Cortex of kidney (tissue), 1 donor: ENCODE results near the gene MS4A3.
"Not testable (repeated sequence)": the region's sequence is repeated elsewhere in the genome, so short reads cannot be mapped to it uniquely, and the experiment has no call there.

Source experiments
- DNase-seq: peaks from one replicate; lab custom pipeline; 2025; lab: John Stamatoyannopoulos, UW

The MS4A3 gene, protein sequence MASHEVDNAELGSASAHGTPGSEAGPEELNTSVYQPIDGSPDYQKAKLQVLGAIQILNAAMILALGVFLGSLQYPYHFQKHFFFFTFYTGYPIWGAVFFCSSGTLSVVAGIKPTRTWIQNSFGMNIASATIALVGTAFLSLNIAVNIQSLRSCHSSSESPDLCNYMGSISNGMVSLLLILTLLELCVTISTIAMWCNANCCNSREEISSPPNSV

DNA sequence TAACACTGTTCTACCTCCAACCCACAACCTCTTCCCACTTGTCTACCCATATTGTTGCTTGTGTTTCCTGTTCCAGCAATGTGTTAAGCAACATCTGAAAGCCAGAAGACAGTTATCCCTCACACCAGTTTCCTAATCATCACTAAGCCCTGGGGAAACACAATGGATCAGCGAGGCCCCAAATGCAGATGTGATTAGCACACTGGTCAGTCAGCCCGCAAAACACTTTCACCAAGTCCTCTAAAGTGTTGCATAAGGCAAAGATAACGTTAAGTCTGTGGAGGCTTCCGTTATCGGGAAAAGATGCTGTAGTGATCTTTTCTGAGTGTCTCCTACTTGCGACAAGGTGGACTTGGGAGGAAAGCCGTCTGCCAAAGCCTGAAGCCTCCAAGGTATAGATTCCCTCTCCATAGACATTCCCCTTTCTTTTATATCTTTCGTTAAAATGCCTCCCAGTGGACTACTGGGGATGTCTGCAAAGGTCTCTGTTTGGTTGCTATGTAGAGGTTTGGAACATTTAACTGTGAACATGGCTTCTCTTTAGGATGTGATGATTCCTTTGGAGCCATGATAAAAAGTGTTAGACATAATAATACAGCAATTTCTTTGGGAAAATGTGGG lies at the start of gene MS4A3:
Gene MS4A3 (plus strand): TSS at position 317 of the 621 bp plus-strand sequence. CDS start 4,496 bp downstream, outside the sequence.
- DNase-seq = no peak

DNA sequence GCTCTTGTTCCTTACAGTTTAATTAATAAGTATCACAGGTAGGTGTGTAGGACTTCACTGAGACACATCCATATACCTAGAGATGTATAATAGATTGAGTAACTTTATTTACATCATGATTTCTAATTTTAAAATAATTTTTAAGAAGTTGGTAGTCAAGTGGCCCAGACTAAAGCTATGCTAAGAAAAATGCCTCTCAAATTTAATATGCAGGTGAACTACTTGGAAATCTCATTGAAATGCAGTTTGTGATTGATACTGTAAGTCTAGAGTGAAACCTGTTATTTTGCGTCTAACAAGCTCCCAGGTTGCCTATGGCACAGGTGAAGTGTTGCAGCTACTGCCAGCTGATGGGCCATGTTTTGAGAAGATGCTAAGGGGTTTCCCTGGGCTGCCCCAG lies 39.6 kb upstream of the MS4A3 start, which contains the start of gene OOSP4B:
Gene OOSP4B (plus strand): TSS at position 301 of the 400 bp plus-strand sequence.
- no peak for DNase-seq

DNA sequence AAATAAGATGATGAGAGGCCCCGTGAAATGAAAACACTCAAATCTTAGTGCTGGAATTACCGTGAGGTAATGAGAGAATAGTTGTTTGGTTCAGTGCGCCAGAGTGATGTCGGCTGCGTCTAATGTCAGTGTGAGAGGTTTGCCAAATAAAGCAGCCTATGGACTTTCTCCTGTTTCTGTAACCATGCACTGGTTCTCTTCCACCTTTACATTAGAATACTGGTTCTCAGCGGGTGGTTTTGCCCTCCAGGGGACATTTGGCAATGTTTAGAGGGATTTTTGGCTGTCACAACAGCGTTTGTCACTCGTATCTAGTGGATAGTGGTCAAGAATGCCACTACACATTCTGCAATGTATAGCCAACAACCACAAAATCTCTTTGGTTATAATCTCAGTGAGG lies 38.4 kb upstream of the MS4A3 start:
- no peak for DNase-seq

DNA sequence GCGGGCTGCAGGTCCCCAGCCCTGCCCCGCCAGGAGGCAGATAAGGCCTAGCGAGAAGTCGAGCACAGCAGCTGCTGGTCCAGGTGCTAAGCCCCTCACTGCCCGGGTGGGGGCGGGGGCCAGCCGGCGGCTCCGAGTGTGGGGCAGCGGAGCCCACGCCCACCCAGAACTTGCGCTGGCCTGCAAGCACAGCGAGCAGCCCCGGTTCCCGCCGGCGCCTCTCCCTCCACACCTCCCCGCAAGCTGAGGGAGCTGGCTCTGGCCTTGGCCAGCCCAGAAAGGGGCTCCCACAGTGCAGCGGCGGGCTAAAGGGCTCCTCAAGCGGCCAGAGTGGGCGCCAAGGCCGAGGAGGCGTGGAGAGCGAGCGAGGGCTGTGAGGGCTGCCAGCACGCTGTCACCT lies 36.1 kb upstream of the MS4A3 start:
- DNase-seq = not testable (repeated sequence)

- no peak for DNase-seq
Measured at GRCh38 chr11:60029015-60029632, 27.3 kb upstream of the MS4A3 start.

DNA sequence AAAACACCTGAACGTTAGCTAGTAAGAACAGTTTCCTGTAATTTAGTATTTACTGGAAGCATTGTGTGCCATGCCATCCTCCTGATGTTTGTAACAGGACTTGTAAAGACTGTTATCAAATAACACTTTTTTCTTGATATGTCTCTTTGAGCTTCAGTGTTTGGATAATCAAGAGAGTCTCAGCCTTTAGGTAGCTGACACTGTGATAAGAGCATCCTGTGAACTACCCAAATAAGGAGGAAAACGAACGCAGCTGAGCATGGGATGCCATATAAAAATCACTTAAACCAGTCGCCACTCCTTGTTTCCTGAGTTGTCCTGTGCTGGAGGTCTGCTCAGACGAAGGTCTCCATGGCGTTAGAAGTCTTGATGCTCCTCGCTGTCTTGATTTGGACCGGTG lies 16.4 kb upstream of the MS4A3 start, which contains the start of gene OOSP2:
Gene OOSP2 (plus strand): TSS at position 301 of the 400 bp plus-strand sequence. CDS start 51 bp downstream, at position 352.
- no peak for DNase-seq

- DNase-seq = not testable (repeated sequence)
Measured at GRCh38 chr11:60050422-60050821, 6.0 kb upstream of the MS4A3 start.

- DNase-seq = not testable (repeated sequence)
Measured at GRCh38 chr11:60050839-60051238, 5.6 kb upstream of the MS4A3 start.

DNA sequence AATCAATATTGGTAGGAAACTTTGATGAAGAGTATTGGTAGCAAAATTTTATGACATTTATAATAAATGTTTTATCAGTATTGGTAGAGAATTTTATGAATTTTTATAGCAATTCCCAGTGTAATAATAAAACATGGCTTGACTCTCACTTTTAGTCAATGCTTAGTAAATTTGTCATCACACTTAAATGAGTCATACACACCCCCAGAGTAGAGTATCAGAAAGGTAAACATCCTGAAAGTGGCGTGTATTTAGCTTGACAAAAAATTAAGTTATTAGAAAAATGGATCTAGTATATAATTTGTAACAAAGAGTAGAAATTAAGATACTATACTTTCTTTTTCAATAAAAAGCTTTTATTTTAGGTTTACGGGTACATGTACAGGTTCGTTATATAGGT lies 2.6 kb downstream of the MS4A3 start:
- no peak for DNase-seq

DNA sequence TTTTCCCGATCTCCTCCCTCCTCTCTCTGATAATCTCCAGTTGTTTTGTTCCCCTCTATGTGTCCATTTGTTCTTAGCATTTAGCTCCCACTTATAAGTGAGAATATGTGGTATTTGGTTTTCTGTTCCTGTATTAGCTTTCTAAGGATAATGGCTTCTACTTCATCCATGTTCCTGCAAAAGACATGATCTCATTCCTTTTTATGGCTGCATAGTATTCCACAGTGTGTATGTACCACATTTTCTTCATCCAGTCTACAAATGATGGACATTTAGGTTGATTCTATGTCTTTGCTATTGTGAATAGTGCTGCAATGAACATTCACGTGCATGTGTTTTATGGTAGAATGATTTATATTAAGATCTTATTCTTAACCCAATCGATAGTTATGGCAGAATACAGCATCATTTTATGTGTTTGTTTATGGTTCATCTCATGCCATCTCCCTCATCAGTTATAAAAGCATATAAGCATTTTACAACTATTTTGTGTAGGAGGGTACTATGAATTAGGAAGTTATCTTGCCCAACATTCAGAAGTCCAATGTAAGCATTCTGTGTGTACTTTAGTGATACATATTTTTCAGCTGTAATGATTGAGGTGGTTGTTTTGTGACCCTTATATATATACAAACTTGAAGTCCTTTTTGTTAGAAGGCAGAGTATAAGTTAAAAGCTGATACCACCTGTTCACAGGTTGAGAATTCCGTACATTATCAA lies 3.2 kb downstream of the MS4A3 start:
- no peak for DNase-seq

GRCh38 chr11:60064111-60064510 lies 7.6 kb downstream of the MS4A3 start:
- no peak for DNase-seq

DNA sequence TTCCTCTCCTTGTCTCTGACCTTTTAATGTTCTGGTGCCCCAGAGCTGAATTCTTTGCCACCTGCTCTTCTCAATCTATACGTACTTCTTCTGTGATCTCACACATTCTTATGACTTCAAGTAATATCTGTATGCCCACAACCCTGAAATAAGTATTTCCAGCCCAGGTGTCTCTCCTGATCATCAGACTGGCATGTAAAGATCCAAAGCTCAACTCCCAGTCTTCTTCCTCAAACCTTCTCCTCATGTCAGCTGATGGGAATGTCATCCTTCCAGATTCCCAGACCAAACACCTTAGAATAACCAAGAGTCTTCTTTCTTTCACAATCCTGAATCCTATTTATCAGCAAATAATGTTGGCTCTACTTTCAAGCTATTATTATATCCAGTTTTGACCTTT lies 9.3 kb downstream of the MS4A3 start:
- no peak for DNase-seq

- DNase-seq = no peak
Measured at GRCh38 chr11:60069450-60069849, 13.0 kb downstream of the MS4A3 start.

DNA sequence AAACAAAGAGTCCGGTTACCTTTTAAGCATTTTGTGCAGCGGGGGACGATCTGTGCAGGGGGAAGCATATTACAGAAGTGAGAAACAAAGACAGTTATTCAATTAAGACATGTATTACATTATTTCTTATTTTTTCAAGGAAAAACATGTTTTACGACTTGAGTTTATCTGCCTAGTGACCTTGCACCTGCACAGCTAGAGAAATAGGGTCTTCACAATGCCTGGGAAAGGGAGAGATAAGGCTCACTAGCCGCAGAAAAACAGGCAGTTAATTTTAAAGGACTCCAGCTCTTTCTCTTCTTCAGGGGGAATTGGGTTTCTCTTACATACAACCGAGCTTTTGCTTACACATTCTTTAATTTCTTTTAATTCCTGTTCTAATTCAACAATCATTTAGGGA lies 15.2 kb downstream of the MS4A3 start:
- DNase-seq = not testable (repeated sequence)

DNA sequence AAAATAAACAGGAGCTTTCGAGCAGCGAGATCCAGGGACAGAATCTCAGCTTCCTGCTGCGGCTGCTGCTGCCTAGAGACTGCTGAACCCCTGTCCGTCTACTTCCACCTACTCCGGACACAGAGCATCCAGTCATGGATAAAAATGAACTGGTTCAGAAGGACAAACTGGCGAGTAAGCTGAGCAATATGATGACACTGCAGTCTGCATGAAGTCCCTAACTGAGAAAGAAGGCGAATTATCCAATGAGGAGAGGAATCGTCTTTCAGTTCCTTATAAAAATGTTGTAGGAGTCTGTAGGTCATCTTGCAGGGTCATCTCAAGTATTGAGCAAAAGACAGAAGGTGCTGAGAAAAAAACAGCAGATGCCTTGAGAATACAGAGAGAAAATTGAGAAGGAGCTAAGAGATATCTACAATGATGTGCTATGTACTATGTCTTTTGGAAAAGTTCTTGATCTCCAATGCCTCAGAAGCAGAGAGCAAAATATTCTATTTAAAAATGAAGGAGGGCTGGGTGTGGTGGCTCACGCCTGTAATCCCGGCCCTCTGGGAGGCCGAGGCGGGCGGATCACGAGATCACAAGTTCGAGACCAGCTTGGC lies 20.9 kb downstream of the MS4A3 start:
- no peak for DNase-seq

- DNase-seq = no peak
Measured at GRCh38 chr11:60077981-60078380, 21.5 kb downstream of the MS4A3 start.

GRCh38 chr11:60078745-60079144 lies 22.3 kb downstream of the MS4A3 start:
- no peak for DNase-seq

GRCh38 chr11:60080535-60080934 lies 24.1 kb downstream of the MS4A3 start:
- no peak for DNase-seq

GRCh38 chr11:60084631-60085273 lies 28.3 kb downstream of the MS4A3 start:
- no peak for DNase-seq

GRCh38 chr11:60085909-60086308 lies 29.4 kb downstream of the MS4A3 start:
- DNase-seq = no peak

DNA sequence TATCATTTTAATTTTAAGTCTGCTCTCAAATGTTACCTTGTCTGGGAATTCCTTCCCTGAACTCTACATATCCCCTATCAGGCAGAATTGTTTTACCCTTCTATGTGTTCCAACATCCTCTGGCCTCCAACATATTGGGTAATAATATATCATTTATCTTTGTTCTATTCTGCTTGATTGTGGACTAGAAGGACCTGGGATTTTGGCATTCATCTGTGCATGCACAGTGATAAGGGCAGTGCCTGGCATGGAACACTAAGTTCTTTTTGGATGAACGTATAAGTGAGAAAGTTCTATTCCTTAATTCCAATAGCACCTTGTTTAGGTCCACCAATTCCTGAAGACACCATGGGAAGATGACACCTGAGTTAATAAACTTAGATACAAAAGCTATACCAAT lies 30.8 kb downstream of the MS4A3 start:
- DNase-seq = no peak

DNA sequence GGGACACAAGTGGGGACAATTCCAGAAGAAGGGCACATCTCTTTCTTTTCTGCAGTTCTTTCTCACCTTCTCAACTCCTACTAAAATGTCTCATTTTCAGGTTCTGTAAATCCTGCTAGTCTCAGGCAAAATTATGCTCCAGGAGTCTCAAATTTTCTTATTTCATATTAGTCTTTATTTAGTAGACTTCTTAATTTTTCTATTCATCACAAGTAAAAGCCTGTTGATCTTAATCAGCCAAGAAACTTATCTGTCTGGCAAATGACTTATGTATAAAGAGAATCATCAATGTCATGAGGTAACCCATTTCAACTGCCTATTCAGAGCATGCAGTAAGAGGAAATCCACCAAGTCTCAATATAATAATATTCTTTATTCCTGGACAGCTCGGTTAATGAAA lies 31.9 kb downstream of the MS4A3 start, which contains the start of gene MS4A2:
Gene MS4A2 (plus strand): TSS at position 301 of the 400 bp plus-strand sequence. CDS start 102 bp downstream, outside the sequence.
- DNase-seq = no peak
